BE2C (cell line): ENCODE results near the gene C1orf159.

Experiments
- DNase-seq: peaks from one replicate; pipeline ENCODE4 v3.0.0-alpha.2; 2020
- H3K27me3 ChIP-seq: fragments of 250-450 bp; sonication (Bioruptor Pico); 2 replicates; pipeline ENCODE4 v1.5.1; 2020; ENCODE audit warnings: mild to moderate bottlenecking
- H3K36me3 ChIP-seq: fragments of 250-450 bp; sonication (Bioruptor Pico); 2 replicates; pipeline ENCODE4 v1.5.1; 2020; ENCODE audit warnings: mild to moderate bottlenecking
- H3K4me1 ChIP-seq: fragments of 250-450 bp; sonication (Bioruptor Pico); 2 replicates; pipeline ENCODE4 v1.5.1; 2020
- H3K4me3 ChIP-seq: 2 replicates; pipeline ENCODE4 v1.5.1; 2011; ENCODE audit warnings: low read depth, low read length
- H3K9me3 ChIP-seq: fragments of 250-450 bp; sonication (Bioruptor Pico); 2 replicates; pipeline ENCODE4 v1.5.1; 2020
- TF ChIP-seq, protein P1 (sequence below): IDR thresholded peaks from 2 replicates; pipeline ENCODE4 v1.5.1; 2012; ENCODE audit warnings: mild to moderate bottlenecking, low read depth, low read length

The C1orf159 gene

DNA sequence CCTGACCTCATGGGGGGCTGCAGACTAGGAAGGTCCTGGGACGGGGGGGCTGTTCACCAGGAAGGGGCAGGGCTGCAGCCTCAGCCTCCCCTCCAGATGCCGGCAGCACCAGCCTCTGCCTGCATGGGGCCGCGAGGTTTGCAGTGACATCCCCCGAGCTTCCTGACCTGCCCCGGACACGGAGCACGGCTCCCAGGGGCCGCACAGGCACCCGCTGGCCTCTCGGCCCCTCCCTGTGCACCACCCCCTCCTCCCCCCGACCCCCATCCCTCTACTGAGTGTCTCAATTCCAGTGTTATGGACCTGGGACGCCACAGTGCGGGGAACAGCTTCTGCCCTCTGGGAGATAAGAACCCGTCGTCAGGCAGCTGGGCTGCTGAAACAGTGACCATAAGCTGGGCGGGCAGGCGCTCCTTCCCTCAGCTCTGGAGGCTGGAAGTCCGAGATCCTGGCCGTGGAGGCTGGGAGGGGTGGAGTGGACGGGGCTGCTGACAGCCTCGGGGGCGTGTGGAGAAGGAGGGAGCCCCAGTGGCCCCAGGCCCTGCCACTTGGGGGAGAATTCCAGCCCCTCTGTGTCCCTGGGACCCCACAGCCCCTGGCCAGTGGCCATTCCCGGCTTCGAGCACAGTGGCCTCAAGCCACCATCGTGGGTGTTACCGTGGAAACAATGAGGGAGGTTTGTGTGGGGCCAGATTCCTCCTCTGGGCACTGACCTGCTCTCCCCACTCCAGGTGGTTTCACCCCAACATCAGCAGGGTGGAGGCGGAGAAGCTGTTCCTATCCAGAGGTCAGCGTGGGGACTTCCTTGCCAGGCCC, 53.3 kb downstream of the C1orf159 start:
- Histone ChIP-seq H3K4me1 (no peaks in the 10 kb centered on the region), H3K36me3 (no peaks in the 10 kb centered on the region), H3K4me3 (no peak overlapping the region), H3K9me3 (no peaks in the 10 kb centered on the region), H3K27me3 (peaks cover 61% of the 10 kb centered on the region)
- DNase-seq, result no peak
- TF ChIP-seq, protein P1, sequence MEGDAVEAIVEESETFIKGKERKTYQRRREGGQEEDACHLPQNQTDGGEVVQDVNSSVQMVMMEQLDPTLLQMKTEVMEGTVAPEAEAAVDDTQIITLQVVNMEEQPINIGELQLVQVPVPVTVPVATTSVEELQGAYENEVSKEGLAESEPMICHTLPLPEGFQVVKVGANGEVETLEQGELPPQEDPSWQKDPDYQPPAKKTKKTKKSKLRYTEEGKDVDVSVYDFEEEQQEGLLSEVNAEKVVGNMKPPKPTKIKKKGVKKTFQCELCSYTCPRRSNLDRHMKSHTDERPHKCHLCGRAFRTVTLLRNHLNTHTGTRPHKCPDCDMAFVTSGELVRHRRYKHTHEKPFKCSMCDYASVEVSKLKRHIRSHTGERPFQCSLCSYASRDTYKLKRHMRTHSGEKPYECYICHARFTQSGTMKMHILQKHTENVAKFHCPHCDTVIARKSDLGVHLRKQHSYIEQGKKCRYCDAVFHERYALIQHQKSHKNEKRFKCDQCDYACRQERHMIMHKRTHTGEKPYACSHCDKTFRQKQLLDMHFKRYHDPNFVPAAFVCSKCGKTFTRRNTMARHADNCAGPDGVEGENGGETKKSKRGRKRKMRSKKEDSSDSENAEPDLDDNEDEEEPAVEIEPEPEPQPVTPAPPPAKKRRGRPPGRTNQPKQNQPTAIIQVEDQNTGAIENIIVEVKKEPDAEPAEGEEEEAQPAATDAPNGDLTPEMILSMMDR, result no peak

- TF ChIP-seq, protein P1, result no peak
- Histone ChIP-seq H3K36me3 (no peaks in the 10 kb centered on the region), H3K4me1 (no peaks in the 10 kb centered on the region), H3K27me3 (peaks cover 65% of the 10 kb centered on the region), H3K4me3 (no peak overlapping the region), H3K9me3 (no peaks in the 10 kb centered on the region)
- DNase-seq, result no peak
Observed at GRCh38 chr1:1061682-1062345, 54.1 kb downstream of the C1orf159 start.

GRCh38 chr1:1060281-1061000, 55.4 kb downstream of the C1orf159 start:
- TF ChIP-seq, protein P1, result no peak
- Histone ChIP-seq H3K9me3 (no peaks in the 10 kb centered on the region), H3K27me3 (peaks cover 64% of the 10 kb centered on the region), H3K4me3 (no peak overlapping the region), H3K4me1 (no peaks in the 10 kb centered on the region), H3K36me3 (no peaks in the 10 kb centered on the region)
- no peak for DNase-seq

- TF ChIP-seq, protein P1, result no peak
- H3K4me1 ChIP-seq, result no peaks in the 10 kb centered on the region
- peak overlapping the region; percentile 38 for H3K4me3 ChIP-seq
- H3K27me3 ChIP-seq, result peaks cover 64% of the 10 kb centered on the region
- H3K36me3 ChIP-seq, result no peaks in the 10 kb centered on the region
- peak; percentile 94 for DNase-seq
- H3K9me3 ChIP-seq, result no peaks in the 10 kb centered on the region
Observed at GRCh38 chr1:1059494-1060280, 56.2 kb downstream of the C1orf159 start.

DNA sequence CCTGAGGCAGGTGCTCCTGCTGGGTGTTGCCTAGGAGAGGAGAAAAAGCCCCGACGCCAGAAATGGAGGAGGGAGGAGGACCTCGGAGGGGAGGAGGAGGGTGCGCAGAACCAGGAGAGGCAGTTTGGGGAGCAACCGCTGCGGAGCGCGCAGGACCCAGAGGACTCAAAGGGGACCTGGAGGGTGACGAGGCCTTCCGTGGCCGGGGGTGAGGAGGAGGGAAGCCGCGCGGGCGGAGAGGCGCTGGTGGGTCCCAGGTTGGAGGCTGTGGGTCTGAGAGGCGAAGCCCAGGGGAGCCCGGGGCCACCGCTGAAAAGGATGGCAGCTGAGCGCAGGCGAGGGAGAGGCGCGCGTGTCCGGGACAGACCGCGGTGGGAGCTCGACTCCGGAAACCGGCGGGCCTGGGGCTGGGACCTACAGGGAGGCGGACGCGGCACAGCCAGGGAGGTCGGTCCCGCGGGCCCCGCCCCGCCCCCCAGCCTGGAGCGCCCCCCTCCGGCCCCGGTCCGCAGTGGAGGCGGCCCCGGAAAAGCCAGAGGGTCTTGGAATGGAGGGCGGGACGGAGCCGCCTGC, 56.9 kb downstream of the C1orf159 start:
- H3K27me3 ChIP-seq, result peaks cover 60% of the 10 kb centered on the region
- no peaks in the 10 kb centered on the region for H3K9me3 ChIP-seq
- TF ChIP-seq, protein P1, result no peak
- peak; percentile 47 for DNase-seq
- peak overlapping the region; percentile 38 for H3K4me3 ChIP-seq
- no peaks in the 10 kb centered on the region for H3K4me1 ChIP-seq
- H3K36me3 ChIP-seq, result no peaks in the 10 kb centered on the region
